ENCODE data around the gene ERICH2.

ERICH2 gene

GRCh38 chr2:170822290-170823087 lies 52.3 kb downstream of the ERICH2 start:
- no peak overlapping the region for H3K27ac ChIP-seq (ENCODE audit: low read depth, low read length)
- H3K9me3 ChIP-seq (ENCODE audit: control insufficient read depth, insufficient read depth, low read length), result no peaks in the 10 kb centered on the region
- H3K27me3 ChIP-seq (ENCODE audit: control insufficient read depth, low read length), result peaks cover 26% of the 10 kb centered on the region
- peaks cover 9% of the 10 kb centered on the region for H3K4me1 ChIP-seq (ENCODE audit: control insufficient read depth, low read length)
- no peak overlapping the region for H3K4me2 ChIP-seq (ENCODE audit: low read length)
- no peaks in the 10 kb centered on the region for H3K36me3 ChIP-seq (ENCODE audit: control insufficient read depth, low read length)
- H3K79me2 ChIP-seq (ENCODE audit: control insufficient read depth, low read length), result no peaks in the 10 kb centered on the region
- no peak overlapping the region for H3K4me3 ChIP-seq (ENCODE audit: low read length)
- no peaks in the 10 kb centered on the region for H3F3A ChIP-seq (ENCODE audit: control insufficient read depth, insufficient read depth)
- H3K9me2 ChIP-seq (replicated peaks; ENCODE audit: control insufficient read depth, low read length), result no peaks in the 10 kb centered on the region
- TF ChIP-seq, protein P1, sequence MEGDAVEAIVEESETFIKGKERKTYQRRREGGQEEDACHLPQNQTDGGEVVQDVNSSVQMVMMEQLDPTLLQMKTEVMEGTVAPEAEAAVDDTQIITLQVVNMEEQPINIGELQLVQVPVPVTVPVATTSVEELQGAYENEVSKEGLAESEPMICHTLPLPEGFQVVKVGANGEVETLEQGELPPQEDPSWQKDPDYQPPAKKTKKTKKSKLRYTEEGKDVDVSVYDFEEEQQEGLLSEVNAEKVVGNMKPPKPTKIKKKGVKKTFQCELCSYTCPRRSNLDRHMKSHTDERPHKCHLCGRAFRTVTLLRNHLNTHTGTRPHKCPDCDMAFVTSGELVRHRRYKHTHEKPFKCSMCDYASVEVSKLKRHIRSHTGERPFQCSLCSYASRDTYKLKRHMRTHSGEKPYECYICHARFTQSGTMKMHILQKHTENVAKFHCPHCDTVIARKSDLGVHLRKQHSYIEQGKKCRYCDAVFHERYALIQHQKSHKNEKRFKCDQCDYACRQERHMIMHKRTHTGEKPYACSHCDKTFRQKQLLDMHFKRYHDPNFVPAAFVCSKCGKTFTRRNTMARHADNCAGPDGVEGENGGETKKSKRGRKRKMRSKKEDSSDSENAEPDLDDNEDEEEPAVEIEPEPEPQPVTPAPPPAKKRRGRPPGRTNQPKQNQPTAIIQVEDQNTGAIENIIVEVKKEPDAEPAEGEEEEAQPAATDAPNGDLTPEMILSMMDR (IDR thresholded peaks at IDR 0.05; ENCODE audit: low read depth, low read length, poor library complexity, severe bottlenecking), result no peak
- no peak for TF ChIP-seq EZH2phosphoT487 (IDR thresholded peaks at IDR 0.05; ENCODE audit: borderline replicate concordance, low read length)
- no peaks in the 10 kb centered on the region for H4K20me1 ChIP-seq (ENCODE audit: control insufficient read depth, insufficient read depth, low read depth, low read length)

- Histone ChIP-seq H3K36me3 (ENCODE audit: control insufficient read depth, low read length) (no peaks in the 10 kb centered on the region), H3K79me2 (ENCODE audit: control insufficient read depth, low read length) (no peaks in the 10 kb centered on the region), H3K27ac (ENCODE audit: low read depth, low read length) (no peak overlapping the region), H3K9me2 (replicated peaks; ENCODE audit: control insufficient read depth, low read length) (no peaks in the 10 kb centered on the region), H3K4me1 (ENCODE audit: control insufficient read depth, low read length) (peaks cover 9% of the 10 kb centered on the region), H3F3A (ENCODE audit: control insufficient read depth, insufficient read depth) (no peaks in the 10 kb centered on the region), H3K4me3 (ENCODE audit: low read length) (no peak overlapping the region), H4K20me1 (ENCODE audit: control insufficient read depth, insufficient read depth, low read depth, low read length) (no peaks in the 10 kb centered on the region), H3K9me3 (ENCODE audit: control insufficient read depth, insufficient read depth, low read length) (no peaks in the 10 kb centered on the region), H3K4me2 (ENCODE audit: low read length) (no peak overlapping the region), H3K27me3 (ENCODE audit: control insufficient read depth, low read length) (peaks cover 26% of the 10 kb centered on the region)
- TF ChIP-seq EZH2phosphoT487 (IDR thresholded peaks at IDR 0.05; ENCODE audit: borderline replicate concordance, low read length), result no peak
- TF ChIP-seq, protein P1 (IDR thresholded peaks at IDR 0.05; ENCODE audit: low read depth, low read length, poor library complexity, severe bottlenecking), result no peak
Observed at GRCh38 chr2:170823088-170823897, 53.1 kb downstream of the ERICH2 start.

GRCh38 chr2:170823898-170824215 lies 53.7 kb downstream of the ERICH2 start:
- H4K20me1 ChIP-seq (ENCODE audit: control insufficient read depth, insufficient read depth, low read depth, low read length), result no peaks in the 10 kb centered on the region
- H3K4me2 ChIP-seq (ENCODE audit: low read length), result no peak overlapping the region
- H3K4me3 ChIP-seq (ENCODE audit: low read length), result no peak overlapping the region
- peaks cover 21% of the 10 kb centered on the region for H3K27me3 ChIP-seq (ENCODE audit: control insufficient read depth, low read length)
- H3K79me2 ChIP-seq (ENCODE audit: control insufficient read depth, low read length), result no peaks in the 10 kb centered on the region
- H3K27ac ChIP-seq (ENCODE audit: low read depth, low read length), result no peak overlapping the region
- H3K36me3 ChIP-seq (ENCODE audit: control insufficient read depth, low read length), result no peaks in the 10 kb centered on the region
- peaks cover 9% of the 10 kb centered on the region for H3K4me1 ChIP-seq (ENCODE audit: control insufficient read depth, low read length)
- no peaks in the 10 kb centered on the region for H3F3A ChIP-seq (ENCODE audit: control insufficient read depth, insufficient read depth)
- TF ChIP-seq EZH2phosphoT487 (IDR thresholded peaks at IDR 0.05; ENCODE audit: borderline replicate concordance, low read length), result no peak
- TF ChIP-seq, protein P1 (IDR thresholded peaks at IDR 0.05; ENCODE audit: low read depth, low read length, poor library complexity, severe bottlenecking), result no peak
- H3K9me2 ChIP-seq (replicated peaks; ENCODE audit: control insufficient read depth, low read length), result no peaks in the 10 kb centered on the region
- H3K9me3 ChIP-seq (ENCODE audit: control insufficient read depth, insufficient read depth, low read length), result no peaks in the 10 kb centered on the region
